SK-N-SH (cell line): Measurements from ENCODE around the gene TFDP2.

Source experiments
- FOXM1 ChIP-seq: IDR thresholded peaks from 2 replicates; pipeline ENCODE4 v1.4.0; 2012; ENCODE audit warnings: low read depth, mild to moderate bottlenecking
- JUND ChIP-seq: IDR thresholded peaks from 2 replicates; pipeline ENCODE4 v1.4.0; 2012
- MXI1 ChIP-seq: IDR thresholded peaks from 2 replicates; pipeline ENCODE4 v1.6.1; 2012; ENCODE audit warnings: mild to moderate bottlenecking, low read depth, low read length, improper control_type of control experiment
- POLR2AphosphoS5 ChIP-seq: IDR thresholded peaks from 2 replicates; pipeline ENCODE4 v1.6.1; 2012; ENCODE audit warnings: low read depth, low read length
- TCF12 ChIP-seq: IDR thresholded peaks from 2 replicates; pipeline ENCODE4 v1.4.0; 2012
- TEAD4 ChIP-seq: IDR thresholded peaks from 2 replicates; pipeline ENCODE4 v1.4.0; 2012; ENCODE audit warnings: mild to moderate bottlenecking, borderline replicate concordance; ENCODE audit not compliant: insufficient read depth
- TF ChIP-seq, protein P1 (sequence below): IDR thresholded peaks from 2 replicates; pipeline ENCODE4 v1.4.0; 2012; ENCODE audit warnings: low read depth, borderline replicate concordance
- TF ChIP-seq, protein P2 (sequence below): fragments of 150-350 bp; IDR thresholded peaks from 2 replicates; pipeline ENCODE4 v1.6.1; 2017; ENCODE audit warnings: antibody characterized with exemption, low read length, low read depth, borderline replicate concordance
- TF ChIP-seq, protein P3 (sequence below): fragments of 200-600 bp; sonication (generic); IDR thresholded peaks from 2 replicates; pipeline ENCODE4 v1.6.1; 2017; ENCODE audit warnings: antibody characterized with exemption, mild to moderate bottlenecking, moderate library complexity
- TF ChIP-seq, protein P4 (sequence below): IDR thresholded peaks from 2 replicates; pipeline ENCODE4 v1.6.1; 2012; ENCODE audit warnings: mild to moderate bottlenecking, low read depth, low read length, moderate library complexity

DNA sequence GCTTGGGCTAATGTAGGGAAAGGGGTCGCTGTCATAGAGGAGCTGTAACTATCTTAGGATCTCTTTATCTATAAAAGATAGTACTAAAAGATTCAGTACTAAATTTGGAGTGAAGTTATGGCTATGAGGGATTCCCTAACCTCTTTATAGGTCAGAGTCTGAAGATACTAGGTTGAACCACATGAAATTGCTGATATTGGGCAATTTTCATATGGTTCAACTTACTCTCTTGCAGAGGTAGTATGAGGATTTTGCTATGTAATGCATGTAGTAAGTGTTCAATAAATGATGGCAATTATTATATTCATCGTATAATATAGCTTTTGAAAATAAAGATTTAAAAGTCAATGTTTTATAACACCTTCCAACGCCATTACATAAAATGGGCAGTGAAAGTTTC, 1.9 kb upstream of the TFDP2 start:
- TF ChIP-seq JUND (no peak), MXI1 (no peak), TEAD4 (no peak), TCF12 (no peak), POLR2AphosphoS5 (no peak), FOXM1 (no peak)
- TF ChIP-seq, protein P1, sequence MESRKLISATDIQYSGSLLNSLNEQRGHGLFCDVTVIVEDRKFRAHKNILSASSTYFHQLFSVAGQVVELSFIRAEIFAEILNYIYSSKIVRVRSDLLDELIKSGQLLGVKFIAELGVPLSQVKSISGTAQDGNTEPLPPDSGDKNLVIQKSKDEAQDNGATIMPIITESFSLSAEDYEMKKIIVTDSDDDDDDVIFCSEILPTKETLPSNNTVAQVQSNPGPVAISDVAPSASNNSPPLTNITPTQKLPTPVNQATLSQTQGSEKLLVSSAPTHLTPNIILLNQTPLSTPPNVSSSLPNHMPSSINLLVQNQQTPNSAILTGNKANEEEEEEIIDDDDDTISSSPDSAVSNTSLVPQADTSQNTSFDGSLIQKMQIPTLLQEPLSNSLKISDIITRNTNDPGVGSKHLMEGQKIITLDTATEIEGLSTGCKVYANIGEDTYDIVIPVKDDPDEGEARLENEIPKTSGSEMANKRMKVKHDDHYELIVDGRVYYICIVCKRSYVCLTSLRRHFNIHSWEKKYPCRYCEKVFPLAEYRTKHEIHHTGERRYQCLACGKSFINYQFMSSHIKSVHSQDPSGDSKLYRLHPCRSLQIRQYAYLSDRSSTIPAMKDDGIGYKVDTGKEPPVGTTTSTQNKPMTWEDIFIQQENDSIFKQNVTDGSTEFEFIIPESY = no peak
- TF ChIP-seq, protein P2, sequence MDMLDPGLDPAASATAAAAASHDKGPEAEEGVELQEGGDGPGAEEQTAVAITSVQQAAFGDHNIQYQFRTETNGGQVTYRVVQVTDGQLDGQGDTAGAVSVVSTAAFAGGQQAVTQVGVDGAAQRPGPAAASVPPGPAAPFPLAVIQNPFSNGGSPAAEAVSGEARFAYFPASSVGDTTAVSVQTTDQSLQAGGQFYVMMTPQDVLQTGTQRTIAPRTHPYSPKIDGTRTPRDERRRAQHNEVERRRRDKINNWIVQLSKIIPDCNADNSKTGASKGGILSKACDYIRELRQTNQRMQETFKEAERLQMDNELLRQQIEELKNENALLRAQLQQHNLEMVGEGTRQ = no peak
- TF ChIP-seq, protein P3, sequence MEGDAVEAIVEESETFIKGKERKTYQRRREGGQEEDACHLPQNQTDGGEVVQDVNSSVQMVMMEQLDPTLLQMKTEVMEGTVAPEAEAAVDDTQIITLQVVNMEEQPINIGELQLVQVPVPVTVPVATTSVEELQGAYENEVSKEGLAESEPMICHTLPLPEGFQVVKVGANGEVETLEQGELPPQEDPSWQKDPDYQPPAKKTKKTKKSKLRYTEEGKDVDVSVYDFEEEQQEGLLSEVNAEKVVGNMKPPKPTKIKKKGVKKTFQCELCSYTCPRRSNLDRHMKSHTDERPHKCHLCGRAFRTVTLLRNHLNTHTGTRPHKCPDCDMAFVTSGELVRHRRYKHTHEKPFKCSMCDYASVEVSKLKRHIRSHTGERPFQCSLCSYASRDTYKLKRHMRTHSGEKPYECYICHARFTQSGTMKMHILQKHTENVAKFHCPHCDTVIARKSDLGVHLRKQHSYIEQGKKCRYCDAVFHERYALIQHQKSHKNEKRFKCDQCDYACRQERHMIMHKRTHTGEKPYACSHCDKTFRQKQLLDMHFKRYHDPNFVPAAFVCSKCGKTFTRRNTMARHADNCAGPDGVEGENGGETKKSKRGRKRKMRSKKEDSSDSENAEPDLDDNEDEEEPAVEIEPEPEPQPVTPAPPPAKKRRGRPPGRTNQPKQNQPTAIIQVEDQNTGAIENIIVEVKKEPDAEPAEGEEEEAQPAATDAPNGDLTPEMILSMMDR = no peak
- TF ChIP-seq, protein P4, sequence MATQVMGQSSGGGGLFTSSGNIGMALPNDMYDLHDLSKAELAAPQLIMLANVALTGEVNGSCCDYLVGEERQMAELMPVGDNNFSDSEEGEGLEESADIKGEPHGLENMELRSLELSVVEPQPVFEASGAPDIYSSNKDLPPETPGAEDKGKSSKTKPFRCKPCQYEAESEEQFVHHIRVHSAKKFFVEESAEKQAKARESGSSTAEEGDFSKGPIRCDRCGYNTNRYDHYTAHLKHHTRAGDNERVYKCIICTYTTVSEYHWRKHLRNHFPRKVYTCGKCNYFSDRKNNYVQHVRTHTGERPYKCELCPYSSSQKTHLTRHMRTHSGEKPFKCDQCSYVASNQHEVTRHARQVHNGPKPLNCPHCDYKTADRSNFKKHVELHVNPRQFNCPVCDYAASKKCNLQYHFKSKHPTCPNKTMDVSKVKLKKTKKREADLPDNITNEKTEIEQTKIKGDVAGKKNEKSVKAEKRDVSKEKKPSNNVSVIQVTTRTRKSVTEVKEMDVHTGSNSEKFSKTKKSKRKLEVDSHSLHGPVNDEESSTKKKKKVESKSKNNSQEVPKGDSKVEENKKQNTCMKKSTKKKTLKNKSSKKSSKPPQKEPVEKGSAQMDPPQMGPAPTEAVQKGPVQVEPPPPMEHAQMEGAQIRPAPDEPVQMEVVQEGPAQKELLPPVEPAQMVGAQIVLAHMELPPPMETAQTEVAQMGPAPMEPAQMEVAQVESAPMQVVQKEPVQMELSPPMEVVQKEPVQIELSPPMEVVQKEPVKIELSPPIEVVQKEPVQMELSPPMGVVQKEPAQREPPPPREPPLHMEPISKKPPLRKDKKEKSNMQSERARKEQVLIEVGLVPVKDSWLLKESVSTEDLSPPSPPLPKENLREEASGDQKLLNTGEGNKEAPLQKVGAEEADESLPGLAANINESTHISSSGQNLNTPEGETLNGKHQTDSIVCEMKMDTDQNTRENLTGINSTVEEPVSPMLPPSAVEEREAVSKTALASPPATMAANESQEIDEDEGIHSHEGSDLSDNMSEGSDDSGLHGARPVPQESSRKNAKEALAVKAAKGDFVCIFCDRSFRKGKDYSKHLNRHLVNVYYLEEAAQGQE = no peak
